SH-SY5Y (cell line): ENCODE measurements around the gene ST3GAL3.

Source experiments
- GATA2 ChIP-seq: IDR thresholded peaks from 2 replicates; pipeline ENCODE4 v1.6.1; 2011; ENCODE audit warnings: mild to moderate bottlenecking, low read depth, low read length
- GATA3 ChIP-seq: IDR thresholded peaks from 2 replicates; pipeline ENCODE4 v1.6.1; 2011; ENCODE audit warnings: low read depth, mild to moderate bottlenecking, low read length, moderate library complexity

DNA sequence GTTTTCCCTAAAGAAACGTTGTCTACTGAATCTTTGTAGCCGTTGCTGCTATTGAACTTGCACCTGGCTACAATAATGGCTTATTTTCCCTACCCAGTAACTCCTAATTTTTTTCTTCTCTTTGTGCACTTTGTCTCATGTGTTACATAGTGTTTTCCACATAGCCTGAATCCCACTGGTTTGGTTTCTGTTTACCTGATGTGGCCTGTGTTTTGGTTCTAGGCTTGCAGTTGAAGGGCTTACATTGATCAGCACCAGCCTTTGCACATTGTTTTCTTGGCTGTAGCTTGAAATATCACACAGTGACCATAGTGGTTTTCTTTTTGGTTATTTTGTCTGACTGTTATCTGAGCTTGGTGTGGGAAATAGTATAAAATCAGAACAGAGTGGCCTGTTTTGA lies 29.5 kb downstream of the ST3GAL3 start:
- TF ChIP-seq GATA3 (no peak), GATA2 (no peak)
